Skeletal muscle cell (primary cell): Measurements from ENCODE around the gene TNFSF4.

Experiments used
- DNase-seq: peaks from one replicate; pipeline ENCODE4 v3.0.0-alpha.2; 2010; ENCODE audit warnings: low read depth
- H3K4me3 ChIP-seq: 2 replicates; pipeline ENCODE4 v1.5.1; 2011; ENCODE audit warnings: low read depth, mild to moderate bottlenecking, control low read depth, low read length, moderate library complexity

The TNFSF4 gene

GRCh38 chr1:173212952-173213491 lies 5.9 kb upstream of the TNFSF4 start:
- no peak overlapping the region for H3K4me3 ChIP-seq
- DNase-seq, result no peak

DNA sequence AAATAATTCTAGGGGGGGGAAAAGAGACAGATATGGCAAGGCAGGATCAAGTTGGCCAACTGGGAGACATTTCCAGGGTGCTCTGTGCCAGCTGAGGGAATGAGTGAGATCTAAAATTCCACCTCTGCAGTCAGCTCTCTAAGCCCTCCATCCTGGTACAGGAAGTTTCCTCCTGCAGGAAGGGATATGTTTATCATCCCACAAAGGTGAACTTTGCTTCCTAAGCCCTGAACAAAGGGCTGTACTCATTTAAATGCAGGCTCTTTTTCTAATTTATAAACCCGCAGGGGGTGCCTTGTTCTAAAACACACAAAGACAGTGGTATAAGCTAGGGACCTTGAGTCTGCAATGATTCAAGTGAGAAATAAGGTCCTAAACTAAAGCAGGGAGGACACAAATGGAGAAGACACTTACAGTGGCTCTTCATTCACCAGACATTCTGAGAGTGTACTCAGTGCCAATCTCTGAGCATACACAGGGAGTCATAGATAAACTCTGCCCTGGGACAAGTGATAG lies 3.6 kb upstream of the TNFSF4 start:
- no peak overlapping the region for H3K4me3 ChIP-seq
- no peak for DNase-seq

- H3K4me3 ChIP-seq, result no peak overlapping the region
- DNase-seq, result no peak
Measured at GRCh38 chr1:173210283-173210682, 3.2 kb upstream of the TNFSF4 start.

GRCh38 chr1:173208868-173209267 lies 1.7 kb upstream of the TNFSF4 start:
- H3K4me3 ChIP-seq, result no peak overlapping the region
- DNase-seq, result no peak

DNA sequence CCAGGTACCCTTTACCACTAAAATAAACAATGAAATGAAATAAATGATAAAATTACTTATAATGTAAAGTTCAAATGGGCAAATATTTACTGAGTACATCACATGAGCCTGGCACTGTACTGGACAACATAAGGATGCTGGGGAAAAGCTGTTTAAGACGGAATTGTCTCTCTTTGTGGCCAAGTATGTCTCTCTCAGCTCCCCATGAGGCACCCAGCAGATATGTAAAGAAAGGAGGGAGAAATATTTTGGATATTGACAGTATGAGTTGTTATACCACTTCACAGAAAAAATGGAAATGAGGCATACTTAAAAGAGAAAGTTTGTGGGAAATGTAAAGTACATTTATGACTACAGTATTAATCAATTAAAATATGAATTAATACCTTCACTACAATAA lies 1.0 kb upstream of the TNFSF4 start:
- no peak for DNase-seq
- H3K4me3 ChIP-seq, result no peak overlapping the region

DNA sequence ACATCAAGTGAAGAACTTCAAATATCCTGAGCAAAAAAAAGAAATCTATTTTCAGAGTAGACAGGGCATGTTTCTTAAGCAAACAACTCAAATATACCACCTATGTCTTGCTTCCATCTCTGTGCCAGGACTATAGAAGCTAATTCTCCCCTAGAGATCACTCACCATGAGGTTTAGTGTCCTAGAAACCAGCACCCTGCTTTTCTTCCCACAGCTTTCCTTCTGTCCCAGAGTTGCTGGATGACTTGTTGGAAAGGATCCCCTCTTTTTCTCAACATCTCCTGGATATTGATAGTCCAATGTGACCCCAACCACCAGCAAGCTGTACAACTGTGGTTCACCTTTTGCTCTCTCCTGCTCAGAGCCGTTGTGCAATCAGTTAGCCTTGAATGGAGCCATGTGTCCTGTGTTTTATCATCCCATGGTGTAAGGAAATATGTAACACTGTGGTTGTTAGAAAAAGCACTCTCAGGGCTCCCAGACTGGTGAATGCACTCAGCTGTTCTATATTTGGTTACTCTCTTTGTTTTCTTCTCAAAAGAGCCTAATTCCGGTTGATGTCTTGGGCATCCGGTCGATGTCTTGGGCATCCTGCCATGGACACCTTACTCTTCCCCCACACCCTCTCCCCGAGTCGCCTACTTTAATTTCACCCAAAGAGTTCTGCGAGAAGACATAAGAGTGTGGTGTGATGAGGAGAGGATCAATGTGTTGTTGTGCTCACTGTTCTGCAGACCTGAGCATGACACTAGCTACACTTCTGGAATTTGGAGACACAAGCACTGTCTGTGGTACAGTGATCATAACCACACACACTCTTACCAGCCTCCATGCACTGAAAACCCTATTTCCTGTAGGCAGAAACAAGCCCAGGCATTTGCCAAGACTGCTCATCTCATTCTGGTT lies 1.7 kb downstream of the TNFSF4 start:
- peak overlapping the region; percentile 4 for H3K4me3 ChIP-seq
- peak; percentile 90 for DNase-seq

- H3K4me3 ChIP-seq, result no peak overlapping the region
Measured at GRCh38 chr1:173204693-173205092, 2.4 kb downstream of the TNFSF4 start.

GRCh38 chr1:173202424-173203145 lies 4.5 kb downstream of the TNFSF4 start:
- H3K4me3 ChIP-seq, result no peak overlapping the region

More at GRCh38 chr1:173204693-173205092, 2.4 kb downstream of the TNFSF4 start:
- DNase-seq, result no peak

DNA sequence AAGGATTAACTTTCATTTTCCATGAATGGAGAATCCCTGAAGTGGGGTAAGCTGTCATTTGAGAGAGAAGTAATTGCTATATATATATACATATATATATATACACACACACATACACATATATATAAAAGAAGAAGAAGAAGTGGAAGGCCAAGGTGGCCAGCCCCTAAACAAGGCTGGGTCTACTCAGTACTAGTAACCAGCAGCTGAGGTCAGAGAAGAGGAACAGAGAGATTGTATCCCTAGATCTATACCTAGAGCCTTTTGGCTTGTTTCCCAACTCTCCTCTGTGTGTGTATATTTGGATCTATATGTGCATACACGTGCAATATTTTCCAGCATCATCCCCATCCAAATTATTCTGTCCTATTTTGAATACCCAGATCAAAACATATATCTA lies 5.2 kb downstream of the TNFSF4 start:
- no peak overlapping the region for H3K4me3 ChIP-seq
- DNase-seq, result no peak

More at GRCh38 chr1:173202424-173203145, 4.5 kb downstream of the TNFSF4 start:
- DNase-seq, result peak; percentile 92

GRCh38 chr1:173195596-173196088 lies 11.5 kb downstream of the TNFSF4 start:
- no peak for DNase-seq
- no peak overlapping the region for H3K4me3 ChIP-seq

DNA sequence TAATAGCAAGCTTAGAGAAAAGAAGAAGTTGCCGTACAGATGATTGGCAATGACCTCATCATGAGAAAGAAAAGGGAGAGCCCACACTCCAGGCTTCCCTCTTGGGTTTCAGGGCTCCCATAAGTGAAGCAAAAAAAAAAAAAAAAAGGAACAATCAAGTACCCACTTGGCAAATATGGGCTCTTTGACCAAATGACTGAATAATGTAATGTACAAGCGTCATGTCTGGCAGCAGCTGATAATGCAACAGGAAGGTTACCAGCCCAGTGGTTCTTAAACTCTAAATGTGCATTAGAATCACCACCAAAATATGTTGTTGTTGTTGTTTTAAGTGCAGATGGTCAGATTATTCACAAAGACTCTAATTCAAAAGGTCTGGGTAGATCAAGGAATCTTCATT lies 13.5 kb downstream of the TNFSF4 start:
- H3K4me3 ChIP-seq, result no peak overlapping the region
- DNase-seq, result peak; percentile 60

- no peak for DNase-seq
- no peak overlapping the region for H3K4me3 ChIP-seq
Measured at GRCh38 chr1:173191011-173191705, 16.0 kb downstream of the TNFSF4 start.

GRCh38 chr1:173190101-173190936 lies 16.8 kb downstream of the TNFSF4 start:
- peak; percentile 58 for DNase-seq
- H3K4me3 ChIP-seq, result no peak overlapping the region

DNA sequence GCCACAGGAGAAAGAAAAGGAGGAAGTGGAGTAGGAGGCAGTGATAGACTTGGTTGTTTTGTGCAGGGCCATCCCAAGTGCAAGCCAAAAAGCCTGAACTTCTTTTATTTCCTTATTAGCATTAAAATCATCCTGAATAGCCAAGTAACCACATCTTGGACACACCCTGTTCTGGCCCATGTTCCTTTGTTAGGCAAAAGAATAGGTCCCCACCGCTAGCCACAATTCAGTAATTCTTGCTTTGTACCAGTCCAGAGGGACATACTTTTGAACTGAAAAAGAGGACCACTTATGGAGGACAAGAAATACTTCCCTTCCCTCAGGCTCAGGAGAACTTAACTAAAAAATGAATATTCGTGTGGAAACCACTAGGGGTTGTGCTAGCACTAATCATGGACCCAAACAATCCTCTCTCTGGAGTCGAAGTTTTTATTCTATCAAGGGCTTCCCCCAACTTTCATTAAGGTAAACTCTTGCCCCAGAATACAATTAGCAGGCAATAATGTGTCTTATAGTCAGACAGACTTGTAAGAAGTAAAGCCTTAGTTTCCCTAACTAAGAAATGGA lies 19.4 kb downstream of the TNFSF4 start:
- no peak overlapping the region for H3K4me3 ChIP-seq
- DNase-seq, result no peak

GRCh38 chr1:173181791-173182190 lies 25.3 kb downstream of the TNFSF4 start:
- H3K4me3 ChIP-seq, result no peak overlapping the region
- no peak for DNase-seq

- DNase-seq, result no peak
- H3K4me3 ChIP-seq, result no peak overlapping the region
Measured at GRCh38 chr1:173176246-173176645, 30.9 kb downstream of the TNFSF4 start.

GRCh38 chr1:173175514-173176145 lies 31.5 kb downstream of the TNFSF4 start:
- no peak overlapping the region for H3K4me3 ChIP-seq
- peak; percentile 40 for DNase-seq

DNA sequence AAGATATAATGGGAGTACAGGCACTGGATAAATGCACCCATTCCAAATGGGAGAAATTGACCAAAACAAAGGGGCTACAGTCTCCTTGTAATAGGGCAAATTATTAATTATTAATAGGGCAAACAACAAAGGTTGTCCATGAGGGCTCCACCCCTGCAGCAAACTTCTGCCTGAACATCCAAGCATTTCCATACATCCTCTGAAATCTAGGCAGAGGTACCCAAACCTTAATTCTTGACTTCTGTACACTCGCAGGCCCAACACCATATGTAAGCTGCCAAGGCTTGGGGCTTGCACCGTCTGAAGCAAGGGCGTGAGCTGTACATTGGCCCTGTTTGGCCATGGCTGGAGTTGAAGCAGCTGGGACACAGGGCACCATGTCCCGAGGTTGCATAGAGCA lies 33.7 kb downstream of the TNFSF4 start:
- no peak for DNase-seq
- H3K4me3 ChIP-seq, result no peak overlapping the region
